ENCODE measurements around the gene PRKAG1.

Gene PRKAG1

DNA sequence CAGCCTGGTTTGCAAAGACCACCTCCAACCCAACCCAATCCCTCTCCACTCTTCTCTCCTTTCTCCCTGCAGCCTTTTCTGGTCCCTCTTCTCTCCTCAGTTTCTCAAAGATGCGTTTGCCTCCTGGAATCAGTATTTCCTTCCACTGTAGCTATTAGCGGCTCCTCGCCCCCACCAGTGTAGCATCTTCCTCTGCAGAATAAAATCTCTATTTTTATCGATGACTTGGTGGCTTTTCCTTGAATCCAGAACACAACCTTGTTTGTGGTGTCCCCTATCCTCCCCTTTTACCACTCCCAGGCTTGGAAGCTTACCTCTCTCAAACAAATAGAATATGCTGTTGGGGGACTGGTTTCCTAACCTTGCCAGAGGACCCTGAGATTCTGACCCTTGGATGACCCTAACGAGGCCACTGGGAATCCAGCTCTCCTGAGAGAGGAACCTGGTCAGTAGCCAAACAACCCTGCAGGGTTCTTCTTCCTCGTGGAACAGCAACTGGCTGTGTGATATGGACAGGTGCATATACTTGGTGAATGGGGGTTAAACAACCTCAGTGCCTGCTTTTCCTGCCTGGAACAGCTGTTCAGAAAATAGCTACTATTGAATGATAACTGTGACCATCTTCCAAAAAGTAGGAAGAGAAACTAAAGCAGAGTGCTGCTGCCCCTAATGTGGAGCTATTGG lies 36.0 kb downstream of the PRKAG1 start:
- Histone ChIP-seq H3K4me3 (ENCODE audit: low read depth, low read length) (peak overlapping the region; percentile 56), H3K9ac (ENCODE audit: low read depth, low read length) (no peak overlapping the region), H3K36me3 (ENCODE audit: control insufficient read depth, insufficient read depth, low read length) (no peaks in the 10 kb centered on the region), H3K4me1 (ENCODE audit: control insufficient read depth, insufficient read depth, low read length) (peaks cover 2% of the 10 kb centered on the region), H3K27me3 (ENCODE audit: control insufficient read depth, insufficient read depth, low read length) (peaks cover 94% of the 10 kb centered on the region), H3K9me3 (ENCODE audit: control insufficient read depth, insufficient read depth, low read length) (no peaks in the 10 kb centered on the region)

- Histone ChIP-seq H3K4me3 (ENCODE audit: low read depth, low read length) (peak overlapping the region; percentile 56), H3K4me1 (ENCODE audit: control insufficient read depth, insufficient read depth, low read length) (peaks cover 2% of the 10 kb centered on the region), H3K27me3 (ENCODE audit: control insufficient read depth, insufficient read depth, low read length) (peaks cover 94% of the 10 kb centered on the region), H3K9me3 (ENCODE audit: control insufficient read depth, insufficient read depth, low read length) (no peaks in the 10 kb centered on the region), H3K9ac (ENCODE audit: low read depth, low read length) (no peak overlapping the region), H3K36me3 (ENCODE audit: control insufficient read depth, insufficient read depth, low read length) (no peaks in the 10 kb centered on the region)
Observed at GRCh38 chr12:48981757-48982157, 36.8 kb downstream of the PRKAG1 start.

- Histone ChIP-seq H3K27me3 (ENCODE audit: control insufficient read depth, insufficient read depth, low read length) (peaks cover 98% of the 10 kb centered on the region), H3K4me1 (ENCODE audit: control insufficient read depth, insufficient read depth, low read length) (peaks cover 2% of the 10 kb centered on the region), H3K9ac (ENCODE audit: low read depth, low read length) (no peak overlapping the region), H3K36me3 (ENCODE audit: control insufficient read depth, insufficient read depth, low read length) (no peaks in the 10 kb centered on the region), H3K9me3 (ENCODE audit: control insufficient read depth, insufficient read depth, low read length) (no peaks in the 10 kb centered on the region), H3K4me3 (ENCODE audit: low read depth, low read length) (peak overlapping the region; percentile 56)
Observed at GRCh38 chr12:48980953-48981756, 37.4 kb downstream of the PRKAG1 start.

DNA sequence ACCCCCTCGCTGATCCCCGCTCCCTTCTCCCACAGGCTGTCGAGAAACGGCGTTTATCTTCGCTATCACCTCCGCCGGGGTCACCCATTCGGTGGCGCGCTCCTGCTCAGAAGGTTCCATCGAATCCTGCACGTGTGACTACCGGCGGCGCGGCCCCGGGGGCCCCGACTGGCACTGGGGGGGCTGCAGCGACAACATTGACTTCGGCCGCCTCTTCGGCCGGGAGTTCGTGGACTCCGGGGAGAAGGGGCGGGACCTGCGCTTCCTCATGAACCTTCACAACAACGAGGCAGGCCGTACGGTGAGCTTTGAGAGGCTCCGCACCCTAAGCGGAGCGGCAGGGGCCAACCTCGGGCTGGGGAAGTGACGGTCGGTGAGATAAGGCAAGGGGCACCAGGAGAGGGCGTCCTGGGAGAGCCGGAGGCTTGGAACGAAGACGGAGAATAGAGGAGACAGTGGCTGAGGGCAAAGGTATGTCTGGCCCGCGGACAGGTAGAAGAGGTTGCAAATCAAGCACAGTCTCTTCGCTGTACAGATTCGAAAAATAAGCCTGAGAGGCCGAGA lies 38.1 kb downstream of the PRKAG1 start:
- H3K4me3 ChIP-seq (ENCODE audit: low read depth, low read length) = peak overlapping the region; percentile 56
- no peaks in the 10 kb centered on the region for H3K9me3 ChIP-seq (ENCODE audit: control insufficient read depth, insufficient read depth, low read length)
- H3K9ac ChIP-seq (ENCODE audit: low read depth, low read length) = no peak overlapping the region
- no peaks in the 10 kb centered on the region for H3K4me1 ChIP-seq (ENCODE audit: control insufficient read depth, insufficient read depth, low read length)
- no peaks in the 10 kb centered on the region for H3K36me3 ChIP-seq (ENCODE audit: control insufficient read depth, insufficient read depth, low read length)
- H3K27me3 ChIP-seq (ENCODE audit: control insufficient read depth, insufficient read depth, low read length) = peaks cover 98% of the 10 kb centered on the region

DNA sequence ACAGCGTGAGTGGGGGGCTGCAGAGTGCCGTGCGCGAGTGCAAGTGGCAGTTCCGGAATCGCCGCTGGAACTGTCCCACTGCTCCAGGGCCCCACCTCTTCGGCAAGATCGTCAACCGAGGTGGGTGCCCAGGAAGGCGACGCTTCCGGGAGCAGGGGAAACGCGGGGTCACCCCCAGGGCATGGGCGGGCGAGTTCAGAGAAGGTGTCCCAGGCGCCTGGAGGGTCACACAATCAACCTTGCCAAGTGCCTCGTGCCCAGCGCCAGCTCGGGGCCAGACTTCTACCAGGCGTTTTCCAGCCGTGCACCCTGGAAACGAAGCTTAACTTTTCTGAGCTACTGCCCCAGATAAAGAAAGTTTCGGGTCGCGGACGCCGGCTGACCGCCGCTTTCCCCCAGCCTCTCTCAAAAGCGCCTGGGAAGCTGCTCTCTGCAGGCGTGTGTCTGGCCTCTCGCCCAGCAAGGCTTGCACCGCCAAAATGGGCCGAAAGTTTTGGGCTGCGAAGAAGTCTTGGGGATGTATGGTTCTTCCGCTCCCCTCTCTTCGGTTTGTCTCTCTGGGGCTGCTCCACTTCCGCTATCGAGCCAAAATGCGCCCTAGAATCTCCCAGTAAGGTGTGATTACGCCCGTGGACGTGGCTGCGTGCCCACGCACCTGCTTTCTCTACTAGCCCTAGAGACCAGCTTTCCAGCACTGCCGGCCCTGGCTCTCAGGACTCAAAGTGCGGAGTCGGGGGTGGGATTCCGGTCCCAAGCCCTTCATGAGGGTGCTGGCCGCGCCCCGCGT lies 38.8 kb downstream of the PRKAG1 start:
- Histone ChIP-seq H3K9me3 (ENCODE audit: control insufficient read depth, insufficient read depth, low read length) (no peaks in the 10 kb centered on the region), H3K9ac (ENCODE audit: low read depth, low read length) (no peak overlapping the region), H3K36me3 (ENCODE audit: control insufficient read depth, insufficient read depth, low read length) (no peaks in the 10 kb centered on the region), H3K4me3 (ENCODE audit: low read depth, low read length) (peak overlapping the region; percentile 56), H3K4me1 (ENCODE audit: control insufficient read depth, insufficient read depth, low read length) (no peaks in the 10 kb centered on the region), H3K27me3 (ENCODE audit: control insufficient read depth, insufficient read depth, low read length) (peaks cover 98% of the 10 kb centered on the region)

DNA sequence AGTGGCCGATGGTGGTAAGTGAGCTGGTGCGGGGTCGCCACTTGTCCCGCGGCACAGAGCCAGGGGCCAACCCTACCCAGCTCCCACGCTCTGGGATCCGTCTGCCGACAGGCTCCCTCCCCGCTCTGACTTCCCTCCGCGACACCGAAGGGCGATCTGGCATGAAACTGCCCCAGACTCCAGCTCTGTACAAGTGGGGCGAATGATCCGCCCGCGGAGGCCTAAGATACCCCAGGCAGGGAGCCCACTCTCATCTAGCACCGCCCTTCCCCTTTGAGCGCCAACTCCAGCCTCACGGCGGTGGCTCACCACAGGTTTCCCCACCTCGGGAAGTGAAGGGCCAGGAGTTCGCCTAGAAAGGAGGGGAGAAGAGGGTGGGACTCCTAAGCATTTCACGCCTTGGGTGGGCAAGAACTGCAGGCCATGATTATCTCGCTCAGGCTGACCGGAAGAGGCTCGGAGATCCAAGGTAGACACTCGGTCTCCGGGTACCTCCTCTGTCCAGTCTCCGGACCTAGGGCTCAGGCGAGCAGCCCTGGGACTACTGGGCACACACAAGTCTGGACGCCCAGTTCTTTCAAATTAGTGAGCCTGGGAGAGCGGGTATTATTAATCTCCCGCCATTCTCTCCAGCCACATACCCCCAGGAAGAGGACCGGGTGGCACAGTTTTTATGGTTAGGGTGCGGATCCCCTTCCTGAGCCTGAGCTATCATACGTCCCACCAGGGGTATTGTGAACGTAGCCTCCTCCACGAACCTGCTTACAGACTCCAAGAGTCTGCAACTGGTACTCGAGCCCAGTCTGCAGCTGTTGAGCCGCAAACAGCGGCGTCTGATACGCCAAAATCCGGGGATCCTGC lies 39.6 kb downstream of the PRKAG1 start:
- Histone ChIP-seq H3K4me3 (ENCODE audit: low read depth, low read length) (peak overlapping the region; percentile 56), H3K9me3 (ENCODE audit: control insufficient read depth, insufficient read depth, low read length) (no peaks in the 10 kb centered on the region), H3K9ac (ENCODE audit: low read depth, low read length) (no peak overlapping the region), H3K36me3 (ENCODE audit: control insufficient read depth, insufficient read depth, low read length) (no peaks in the 10 kb centered on the region), H3K4me1 (ENCODE audit: control insufficient read depth, insufficient read depth, low read length) (no peaks in the 10 kb centered on the region), H3K27me3 (ENCODE audit: control insufficient read depth, insufficient read depth, low read length) (peaks cover 98% of the 10 kb centered on the region)

DNA sequence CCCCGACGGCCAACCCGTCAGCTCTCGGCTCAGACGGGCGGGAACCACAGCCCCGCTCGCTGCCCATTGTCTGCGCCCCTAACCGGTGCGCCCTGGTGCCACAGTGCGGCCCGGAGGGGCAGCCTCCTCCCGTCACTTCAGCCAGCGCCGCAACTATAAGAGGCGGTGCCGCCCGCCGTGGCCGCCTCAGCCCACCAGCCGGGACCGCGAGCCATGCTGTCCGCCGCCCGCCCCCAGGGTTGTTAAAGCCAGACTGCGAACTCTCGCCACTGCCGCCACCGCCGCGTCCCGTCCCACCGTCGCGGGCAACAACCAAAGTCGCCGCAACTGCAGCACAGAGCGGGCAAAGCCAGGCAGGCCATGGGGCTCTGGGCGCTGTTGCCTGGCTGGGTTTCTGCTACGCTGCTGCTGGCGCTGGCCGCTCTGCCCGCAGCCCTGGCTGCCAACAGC lies 40.3 kb downstream of the PRKAG1 start, which contains the start of gene WNT1:
Gene WNT1, plus strand, starts transcription at position 32 of the 450 bp plus-strand sequence. Its CDS starts 329 bp downstream, at position 361.
- Histone ChIP-seq H3K4me1 (ENCODE audit: control insufficient read depth, insufficient read depth, low read length) (no peaks in the 10 kb centered on the region), H3K36me3 (ENCODE audit: control insufficient read depth, insufficient read depth, low read length) (no peaks in the 10 kb centered on the region), H3K27me3 (ENCODE audit: control insufficient read depth, insufficient read depth, low read length) (peaks cover 98% of the 10 kb centered on the region), H3K9me3 (ENCODE audit: control insufficient read depth, insufficient read depth, low read length) (no peaks in the 10 kb centered on the region), H3K4me3 (ENCODE audit: low read depth, low read length) (peak within 1 kb of the TSS; percentile 56), H3K9ac (ENCODE audit: low read depth, low read length) (no peak within 1 kb of the TSS)

GRCh38 chr12:48977290-48978281 lies 41.0 kb downstream of the PRKAG1 start:
- H3K4me3 ChIP-seq (ENCODE audit: low read depth, low read length) = peak overlapping the region; percentile 56
- no peaks in the 10 kb centered on the region for H3K4me1 ChIP-seq (ENCODE audit: control insufficient read depth, insufficient read depth, low read length)
- peaks cover 99% of the 10 kb centered on the region for H3K27me3 ChIP-seq (ENCODE audit: control insufficient read depth, insufficient read depth, low read length)
- H3K9me3 ChIP-seq (ENCODE audit: control insufficient read depth, insufficient read depth, low read length) = no peaks in the 10 kb centered on the region
- no peak overlapping the region for H3K9ac ChIP-seq (ENCODE audit: low read depth, low read length)
- no peaks in the 10 kb centered on the region for H3K36me3 ChIP-seq (ENCODE audit: control insufficient read depth, insufficient read depth, low read length)

GRCh38 chr12:48973941-48974673 lies 44.5 kb downstream of the PRKAG1 start:
- no peaks in the 10 kb centered on the region for H3K9me3 ChIP-seq (ENCODE audit: control insufficient read depth, insufficient read depth, low read length)
- no peaks in the 10 kb centered on the region for H3K36me3 ChIP-seq (ENCODE audit: control insufficient read depth, insufficient read depth, low read length)
- no peak overlapping the region for H3K9ac ChIP-seq (ENCODE audit: low read depth, low read length)
- H3K27me3 ChIP-seq (ENCODE audit: control insufficient read depth, insufficient read depth, low read length) = peaks cover 99% of the 10 kb centered on the region
- H3K4me3 ChIP-seq (ENCODE audit: low read depth, low read length) = peak overlapping the region; percentile 35
- H3K4me1 ChIP-seq (ENCODE audit: control insufficient read depth, insufficient read depth, low read length) = peaks cover 11% of the 10 kb centered on the region

Measured in iPS-15b (cell line).